Ectodermal cell (in vitro differentiated cells): ENCODE data around the gene PLVAP.

ENCODE experiments used
- H3K27ac ChIP-seq: 2 replicates; pipeline ENCODE4 v1.7.0; 2013; ENCODE audit warnings: mild to moderate bottlenecking, low read depth, low read length; ENCODE audit not compliant: insufficient read depth, poor library complexity, severe bottlenecking
- H3K27me3 ChIP-seq: 2 replicates; pipeline ENCODE4 v1.7.0; 2013; ENCODE audit warnings: mild to moderate bottlenecking, low read length; ENCODE audit not compliant: insufficient read depth, control insufficient read depth, poor library complexity, severe bottlenecking
- H3K36me3 ChIP-seq: one replicate; pipeline ENCODE4 v1.7.0; 2013; ENCODE audit warnings: low read length; ENCODE audit not compliant: control insufficient read depth, insufficient read depth
- H3K4me1 ChIP-seq: one replicate; pipeline ENCODE4 v1.7.0; 2013; ENCODE audit warnings: low read length; ENCODE audit not compliant: control insufficient read depth, insufficient read depth
- H3K4me3 ChIP-seq: 2 replicates; pipeline ENCODE4 v1.7.0; 2013; ENCODE audit warnings: low read depth, low read length, control low read depth; ENCODE audit not compliant: insufficient read depth
- H3K9me3 ChIP-seq: 2 replicates; pipeline ENCODE4 v1.7.0; 2013; ENCODE audit warnings: mild to moderate bottlenecking, low read length, moderate library complexity; ENCODE audit not compliant: control insufficient read depth
- WGBS, 2 experiments: methylation state at CpG; one replicate each; pipeline ENCODE4 v1.1.7; 2013; ENCODE audit warnings: missing lambda C conversion rate in 2 of 2; 5-methylcytosine and 5-hydroxymethylcytosine counted together

Gene PLVAP

DNA sequence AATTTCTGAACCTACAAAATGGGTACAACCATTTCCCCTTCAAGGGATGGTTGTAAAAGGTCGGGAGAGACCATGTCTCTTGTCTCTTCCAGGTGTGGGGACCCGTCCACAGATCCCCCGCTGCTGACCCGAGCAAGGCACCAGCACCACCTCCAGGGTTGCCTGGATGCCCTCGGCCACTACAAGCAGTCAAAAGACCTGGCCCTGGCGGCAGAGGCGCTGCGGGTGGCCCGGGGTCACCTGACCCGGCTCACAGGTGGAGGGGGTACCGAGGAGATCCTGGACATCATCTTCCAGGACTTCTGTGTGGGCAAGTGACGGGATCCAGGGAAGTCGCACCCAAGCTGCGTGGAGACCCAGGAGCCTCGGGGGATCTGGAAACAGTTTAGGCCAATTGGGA lies 35.8 kb downstream of the PLVAP start:
- no peaks in the 10 kb centered on the region for H3K36me3 ChIP-seq
- peaks cover 4% of the 10 kb centered on the region for H3K4me1 ChIP-seq
- H3K9me3 ChIP-seq: no peaks in the 10 kb centered on the region
- no peak overlapping the region for H3K27ac ChIP-seq
- no peaks in the 10 kb centered on the region for H3K27me3 ChIP-seq
- WGBS, 2 experiments: 94% methylated on average over 15 of the region's 15 CpGs
- no peak overlapping the region for H3K4me3 ChIP-seq

DNA sequence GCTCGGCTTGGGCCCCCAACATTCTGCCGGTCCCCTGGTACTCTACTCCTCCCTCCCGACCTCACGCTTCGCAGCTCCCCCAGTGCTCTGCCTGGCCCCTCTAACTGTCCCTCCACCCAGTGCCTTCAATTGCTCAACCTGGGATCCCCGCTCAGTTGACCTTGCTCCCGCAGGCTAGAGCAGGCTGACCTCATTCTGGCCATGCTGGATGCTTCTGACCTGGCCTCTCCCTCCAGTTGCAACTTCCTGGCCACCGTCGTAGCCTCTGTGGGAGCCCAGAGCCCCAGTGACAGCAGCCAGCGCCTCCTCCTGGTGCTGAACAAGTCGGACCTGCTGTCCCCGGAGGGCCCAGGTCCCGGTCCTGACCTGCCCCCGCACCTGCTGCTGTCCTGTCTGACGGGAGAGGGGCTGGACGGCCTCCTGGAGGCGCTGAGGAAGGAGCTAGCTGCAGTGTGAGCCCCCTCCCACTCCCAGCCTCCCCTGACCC lies 36.2 kb downstream of the PLVAP start:
- H3K4me1 ChIP-seq: peaks cover 4% of the 10 kb centered on the region
- H3K36me3 ChIP-seq: no peaks in the 10 kb centered on the region
- no peak overlapping the region for H3K4me3 ChIP-seq
- H3K27ac ChIP-seq: no peak overlapping the region
- WGBS, 2 experiments: 66% methylated on average over 17 of the region's 17 CpGs
- H3K9me3 ChIP-seq: no peaks in the 10 kb centered on the region
- H3K27me3 ChIP-seq: no peaks in the 10 kb centered on the region

DNA sequence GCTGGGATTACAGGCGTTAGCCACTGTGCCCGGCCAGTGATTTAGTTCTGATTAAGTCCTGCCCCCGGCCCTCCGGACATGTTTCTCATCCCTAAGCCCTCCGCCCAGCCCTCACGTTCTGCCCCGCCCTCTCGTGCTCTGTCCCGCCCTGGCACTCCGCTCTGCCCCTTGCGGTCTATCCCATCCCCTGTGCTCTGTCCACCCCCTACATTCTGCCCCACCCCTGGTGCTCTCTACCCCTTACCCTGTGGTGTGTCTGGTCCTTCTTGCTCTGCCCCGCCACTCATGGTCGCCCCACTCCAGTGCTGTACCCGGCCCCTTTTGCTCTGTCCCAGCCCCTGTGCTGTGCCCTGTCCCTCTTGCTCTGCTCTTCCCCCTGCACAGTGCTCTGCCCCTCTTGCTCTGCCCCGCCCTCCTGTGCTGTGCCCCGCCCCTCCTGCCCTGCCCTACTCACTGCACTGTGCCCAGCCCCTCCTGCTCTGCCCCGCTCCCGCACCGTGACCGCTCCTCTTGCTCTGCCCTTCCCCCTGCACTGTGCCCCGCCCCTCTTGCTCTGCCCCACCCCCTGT lies 36.8 kb downstream of the PLVAP start:
- 38 to 50% methylated on average over 21 of the region's 21 CpGs for WGBS, 2 experiments

DNA sequence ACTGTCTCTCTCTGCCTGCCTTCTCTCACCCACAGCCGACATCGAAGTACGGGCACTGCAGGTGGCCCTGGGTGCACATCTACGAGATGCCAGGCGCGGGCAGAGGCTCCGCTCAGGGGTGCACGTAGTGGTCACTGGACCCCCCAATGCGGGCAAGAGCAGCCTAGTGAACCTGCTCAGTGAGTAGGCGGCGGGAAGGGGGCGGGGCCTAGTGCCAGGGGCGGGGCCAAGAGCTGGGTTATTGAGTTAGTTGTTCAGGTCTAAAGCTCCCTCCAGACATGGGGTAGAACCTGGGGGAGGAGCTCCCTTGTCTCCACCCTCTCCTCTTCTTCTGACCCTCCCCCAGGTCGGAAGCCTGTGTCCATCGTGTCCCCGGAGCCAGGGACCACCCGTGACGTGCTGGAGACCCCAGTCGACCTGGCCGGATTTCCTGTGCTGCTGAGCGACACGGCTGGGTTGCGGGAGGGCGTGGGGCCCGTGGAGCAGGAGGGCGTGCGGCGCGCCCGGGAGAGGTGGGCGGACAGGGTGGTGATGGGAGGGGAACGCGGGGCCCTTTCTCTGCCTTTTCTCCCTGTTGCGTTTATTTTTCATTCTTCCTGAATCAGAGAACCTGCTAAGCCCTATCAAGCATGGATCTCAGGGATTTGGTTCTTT lies 37.9 kb downstream of the PLVAP start:
- no peaks in the 10 kb centered on the region for H3K27me3 ChIP-seq
- no peaks in the 10 kb centered on the region for H3K36me3 ChIP-seq
- H3K27ac ChIP-seq: no peak overlapping the region
- peaks cover 4% of the 10 kb centered on the region for H3K4me1 ChIP-seq
- H3K9me3 ChIP-seq: no peaks in the 10 kb centered on the region
- no peak overlapping the region for H3K4me3 ChIP-seq
- WGBS, 2 experiments: 92 to 93% methylated on average over 34 of the region's 34 CpGs

More for the DNA sequence above, 36.8 kb downstream of the PLVAP start:
- Histone ChIP-seq H3K27me3 (no peaks in the 10 kb centered on the region), H3K9me3 (no peaks in the 10 kb centered on the region), H3K4me1 (peaks cover 4% of the 10 kb centered on the region), H3K36me3 (no peaks in the 10 kb centered on the region), H3K4me3 (no peak overlapping the region), H3K27ac (no peak overlapping the region)

DNA sequence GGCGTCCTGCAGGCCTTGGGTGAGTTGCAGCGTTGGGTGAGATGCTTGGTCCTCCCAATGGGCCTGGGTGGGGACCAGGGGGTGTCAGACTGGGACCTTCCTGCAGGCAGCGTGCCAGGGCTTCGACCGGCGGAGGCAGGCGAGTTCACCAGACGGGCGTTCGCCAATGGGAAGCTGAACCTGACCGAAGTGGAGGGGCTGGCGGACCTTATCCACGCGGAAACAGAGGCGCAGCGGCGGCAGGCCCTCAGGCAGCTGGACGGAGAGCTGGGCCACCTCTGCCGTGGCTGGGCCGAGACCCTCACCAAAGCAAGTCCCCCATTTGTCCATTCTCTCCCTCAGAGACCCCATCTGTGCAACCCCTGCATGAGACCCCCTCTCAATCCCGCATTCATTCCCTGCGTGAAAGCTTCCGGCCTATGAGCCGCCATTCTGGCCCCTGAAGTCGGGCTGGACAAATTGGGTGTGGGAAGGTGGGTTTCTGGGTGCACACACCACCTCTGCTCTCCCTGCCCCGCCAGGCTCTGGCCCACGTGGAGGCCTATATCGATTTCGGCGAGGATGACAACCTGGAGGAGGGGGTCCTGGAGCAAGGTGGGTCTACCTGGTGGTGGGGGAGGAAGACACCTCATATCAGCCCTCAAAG lies 38.6 kb downstream of the PLVAP start:
- 94 to 95% methylated on average over 30 of the region's 30 CpGs for WGBS, 2 experiments
- Histone ChIP-seq H3K9me3 (no peaks in the 10 kb centered on the region), H3K27ac (no peak overlapping the region), H3K27me3 (no peaks in the 10 kb centered on the region), H3K4me3 (peak overlapping the region; percentile 69), H3K4me1 (peaks cover 4% of the 10 kb centered on the region), H3K36me3 (no peaks in the 10 kb centered on the region)

DNA sequence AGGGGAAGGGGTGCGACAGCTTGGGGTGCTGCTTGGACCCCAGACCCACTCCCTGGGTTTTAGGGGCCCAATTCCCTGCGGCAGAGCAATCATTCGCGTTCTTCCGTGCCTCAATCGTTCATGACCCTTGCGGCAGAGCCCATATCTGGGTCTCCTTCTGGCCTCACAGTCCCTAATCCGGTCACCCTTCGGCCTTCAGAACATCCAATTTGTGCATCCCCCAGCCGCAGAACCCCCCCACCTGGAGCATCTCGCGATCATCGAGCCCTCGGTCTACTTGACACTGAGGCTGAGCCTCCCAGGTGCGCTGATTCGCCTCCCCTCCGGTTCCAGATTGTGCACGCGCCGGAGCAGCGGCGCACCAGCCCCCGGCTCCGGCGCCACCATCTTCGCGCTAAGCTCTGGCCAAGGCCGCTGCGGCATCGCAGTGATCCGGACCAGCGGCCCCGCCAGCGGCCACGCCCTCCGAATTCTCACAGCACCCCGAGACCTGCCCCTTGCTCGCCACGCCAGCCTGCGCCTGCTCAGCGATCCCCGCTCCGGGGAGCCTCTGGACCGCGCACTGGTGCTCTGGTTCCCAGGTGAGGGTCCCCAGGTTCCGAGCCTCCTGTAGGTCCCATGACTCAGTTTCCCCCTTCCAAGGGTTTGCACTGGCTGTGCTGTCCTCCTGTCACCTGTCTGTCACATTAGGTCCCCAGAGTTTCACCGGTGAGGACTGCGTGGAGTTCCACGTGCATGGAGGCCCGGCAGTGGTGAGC lies 39.3 kb downstream of the PLVAP start:
- 10% methylated on average over 50 of the region's 50 CpGs for WGBS, 2 experiments
- no peaks in the 10 kb centered on the region for H3K27me3 ChIP-seq
- H3K36me3 ChIP-seq: peaks cover 3% of the 10 kb centered on the region
- no peaks in the 10 kb centered on the region for H3K9me3 ChIP-seq
- H3K4me1 ChIP-seq: peaks cover 4% of the 10 kb centered on the region
- H3K4me3 ChIP-seq: peak overlapping the region; percentile 69
- no peak overlapping the region for H3K27ac ChIP-seq

DNA sequence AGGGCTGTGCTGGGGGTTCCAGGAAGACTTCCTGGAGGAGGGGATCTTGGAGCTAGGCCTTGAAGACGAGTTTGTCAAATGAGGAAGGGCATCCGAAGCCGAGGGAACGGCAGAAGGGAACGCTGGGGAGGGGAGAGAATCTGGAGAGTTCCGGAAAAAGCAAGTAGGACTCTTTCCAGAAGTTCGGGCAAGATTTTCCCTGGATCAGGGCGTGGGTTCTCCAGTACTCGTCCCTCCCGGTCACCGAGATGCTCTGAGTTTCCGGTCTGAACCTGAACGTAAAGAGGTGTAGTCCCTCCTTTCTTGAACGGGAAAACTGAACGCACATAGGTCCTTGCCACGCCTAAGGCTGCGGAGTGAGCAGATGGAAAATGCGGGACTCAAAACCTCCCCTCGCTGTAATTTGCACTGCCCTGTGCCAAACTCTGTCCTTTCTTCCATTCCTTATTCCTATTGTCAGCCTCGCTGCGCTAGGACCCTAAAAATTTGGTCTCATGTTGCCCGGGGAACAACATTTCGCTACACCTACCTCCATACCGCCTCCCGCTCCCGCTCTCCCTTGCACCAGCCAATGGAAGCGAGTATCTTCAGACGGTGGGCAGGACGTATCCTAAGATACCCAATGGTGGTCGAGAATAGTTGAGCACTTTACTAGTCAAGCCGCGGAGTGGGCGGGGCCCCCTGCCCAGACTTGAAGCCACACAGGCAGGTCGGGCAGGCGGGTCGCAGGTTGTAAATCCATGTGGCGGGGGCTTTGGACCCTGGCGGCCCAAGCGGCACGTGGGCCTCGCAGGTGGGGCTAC lies 40.1 kb downstream of the PLVAP start, which contains the start of gene GTPBP3:
GTPBP3 (plus strand) TSS at position 682 of the 803 bp plus-strand sequence; CDS start at position 741, 59 bp downstream.
- H3K9me3 ChIP-seq: no peaks in the 10 kb centered on the region
- 0% methylated on average over 41 of the region's 41 CpGs for WGBS, 2 experiments
- H3K36me3 ChIP-seq: peaks cover 5% of the 10 kb centered on the region
- no peaks in the 10 kb centered on the region for H3K27me3 ChIP-seq
- H3K4me1 ChIP-seq: peaks cover 4% of the 10 kb centered on the region
- peak within 1 kb of the TSS; percentile 81 for H3K27ac ChIP-seq
- H3K4me3 ChIP-seq: peak within 1 kb of the TSS; percentile 69

DNA sequence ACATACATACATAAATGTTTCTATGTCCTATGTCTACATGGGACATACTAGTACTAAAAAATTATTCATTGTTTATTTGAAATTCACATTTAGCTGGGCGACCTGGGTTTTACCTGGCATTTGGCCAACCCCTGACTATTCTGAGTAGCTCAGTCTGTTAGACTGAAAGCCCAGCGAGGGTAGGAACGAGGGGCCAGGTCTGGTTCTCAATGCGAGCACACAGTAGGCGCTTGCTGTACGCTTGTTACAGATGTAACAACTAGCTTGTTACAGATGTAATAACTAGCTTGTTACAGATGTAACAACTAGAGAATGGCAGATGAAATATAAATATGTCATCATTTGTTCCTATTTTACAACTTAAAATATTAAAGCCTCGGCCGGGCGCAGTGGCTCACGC lies 41.6 kb downstream of the PLVAP start:
- Histone ChIP-seq H3K9me3 (no peaks in the 10 kb centered on the region), H3K4me3 (no peak overlapping the region), H3K4me1 (peaks cover 4% of the 10 kb centered on the region), H3K36me3 (peaks cover 5% of the 10 kb centered on the region), H3K27me3 (no peaks in the 10 kb centered on the region), H3K27ac (no peak overlapping the region)
- WGBS, 2 experiments: 87 to 88% methylated on average over 10 of the region's 10 CpGs

DNA sequence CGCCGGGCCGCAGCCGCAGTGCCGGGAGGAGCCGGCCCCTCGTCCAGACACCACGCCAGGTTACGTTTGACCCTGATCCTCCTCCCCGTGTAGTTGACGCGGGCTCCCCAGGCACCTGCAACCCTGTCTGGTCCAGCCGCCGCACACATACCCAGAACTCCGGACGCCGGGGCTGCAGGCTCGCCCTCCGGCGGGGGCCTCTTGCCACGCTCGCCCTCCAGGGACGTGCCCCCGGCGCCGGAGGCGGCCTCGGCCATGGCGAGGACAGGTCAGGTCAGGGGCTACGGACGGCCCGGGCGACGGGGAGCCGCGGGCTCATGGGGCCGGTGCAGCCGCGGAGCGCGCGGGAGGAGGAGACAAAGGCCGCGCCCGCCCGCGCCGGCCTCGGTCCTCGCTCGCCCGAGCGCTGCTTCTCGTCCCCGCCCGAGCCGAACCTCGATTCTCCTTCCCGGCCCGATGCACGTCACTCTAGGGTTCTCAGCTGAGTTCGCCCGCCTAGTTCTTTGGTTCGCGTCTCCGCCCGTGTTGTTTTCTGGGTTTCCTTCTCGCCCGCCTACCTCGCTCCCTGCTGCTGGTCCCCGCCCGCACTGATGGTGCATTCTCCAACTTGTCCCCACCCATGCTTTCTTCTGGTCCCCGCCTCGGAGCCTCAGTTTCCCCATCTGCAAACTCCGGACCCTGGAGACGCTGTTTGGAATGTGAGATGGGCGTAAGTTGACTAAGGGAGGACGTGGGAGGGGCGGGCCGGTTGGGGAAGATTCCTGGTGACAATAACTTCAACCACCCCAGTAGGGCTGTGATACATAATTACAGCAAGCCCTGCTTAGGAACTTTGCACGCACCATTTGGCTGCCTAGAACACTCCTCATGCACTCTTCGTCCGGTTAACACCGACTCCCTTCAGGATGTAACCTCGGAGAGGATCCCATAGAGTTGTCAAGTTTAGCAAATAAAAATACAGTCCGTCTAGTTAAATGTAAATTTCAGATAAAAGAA lies 42.4 kb downstream of the PLVAP start, which contains the start of gene ANO8:
ANO8 (minus strand) TSS at position 442 of the 996 bp plus-strand sequence; CDS start at position 257, 185 bp downstream.
- no peaks in the 10 kb centered on the region for H3K27me3 ChIP-seq
- WGBS, 2 experiments: 5% methylated on average over 84 to 86 of the region's 86 CpGs
- H3K4me1 ChIP-seq: peaks cover 4% of the 10 kb centered on the region
- no peaks in the 10 kb centered on the region for H3K9me3 ChIP-seq
- H3K36me3 ChIP-seq: peaks cover 5% of the 10 kb centered on the region
- H3K27ac ChIP-seq: peak within 1 kb of the TSS; percentile 57
- peak within 1 kb of the TSS; percentile 86 for H3K4me3 ChIP-seq
